Smooth muscle cell (in vitro differentiated cells): ENCODE results near the gene CCDC88C. TPM values are rescaled to one million over a fixed set of nuclear protein-coding genes. Genes with fewer than 3 reads are reported as not detected.

Source experiments
- DNase-seq: peaks from one replicate; lab custom pipeline; 2025; ENCODE audit not compliant: unreplicated experiment; lab: John Stamatoyannopoulos, UW
- H2AFZ ChIP-seq: fragments of 200-600 bp; sonication (generic); 2 replicates; pipeline ENCODE4 v1.6.0; 2016; ENCODE audit warnings: antibody characterized with exemption, low read depth, mild to moderate bottlenecking
- H3F3A ChIP-seq: fragments of 200-600 bp; sonication (generic); 2 replicates; pipeline ENCODE4 v1.6.0; 2017; ENCODE audit warnings: antibody characterized with exemption, low read depth
- H3K27ac ChIP-seq: fragments of 200-600 bp; sonication (generic); 2 replicates; pipeline ENCODE4 v1.5.1; 2016; ENCODE audit warnings: low read depth, mild to moderate bottlenecking
- H3K27me3 ChIP-seq: fragments of 200-600 bp; sonication (generic); 2 replicates; pipeline ENCODE4 v1.6.1; 2016; ENCODE audit warnings: low read depth, mild to moderate bottlenecking
- H3K36me3 ChIP-seq: fragments of 200-600 bp; sonication (generic); 2 replicates; pipeline ENCODE4 v1.5.1; 2016; ENCODE audit warnings: low read depth
- H3K4me1 ChIP-seq: fragments of 200-600 bp; sonication (generic); 2 replicates; pipeline ENCODE4 v1.5.1; 2016; ENCODE audit warnings: low read depth
- H3K4me2 ChIP-seq: fragments of 200-600 bp; sonication (generic); 2 replicates; pipeline ENCODE4 v1.6.0; 2016; ENCODE audit warnings: mild to moderate bottlenecking
- H3K4me3 ChIP-seq: fragments of 200-600 bp; sonication (generic); 2 replicates; pipeline ENCODE4 v1.5.1; 2016; ENCODE audit warnings: mild to moderate bottlenecking
- H3K79me2 ChIP-seq: fragments of 200-600 bp; sonication (generic); 2 replicates; pipeline ENCODE4 v1.6.0; 2016; ENCODE audit warnings: low read depth, mild to moderate bottlenecking
- H3K9ac ChIP-seq: fragments of 200-600 bp; sonication (generic); 2 replicates; pipeline ENCODE4 v1.6.0; 2016; ENCODE audit warnings: low read depth
- H3K9me3 ChIP-seq: fragments of 200-600 bp; sonication (generic); replicated peaks from 2 replicates; pipeline ENCODE4 v1.5.1; 2016; ENCODE audit warnings: low read depth
- H4K20me1 ChIP-seq: fragments of 200-600 bp; sonication (generic); 2 replicates; pipeline ENCODE4 v1.6.0; 2016; ENCODE audit warnings: low read depth
- WGBS: methylation state at CpG from one replicate; pipeline ENCODE4 v1.1.7; 2016; ENCODE audit warnings: low lambda C conversion rate; 5-methylcytosine and 5-hydroxymethylcytosine counted together
- polyA plus RNA-seq: library from polyadenylated mRNA; unstranded; fragments of >200 nt; fragmentation: Nextera tagmentation; extraction: Ambion mirVana; gene quantifications from 2 replicates; pipeline ENCODE4 v1.2.1, GENCODE V29; 2016
- total RNA-seq: library from RNA; depleted of rRNA; stranded (reverse); fragments of >200 nt; gene quantifications from 2 replicates; pipeline ENCODE4 v1.2.3, GENCODE V29; 2014
- TF ChIP-seq, protein P1 (sequence below): fragments of 200-600 bp; sonication (generic); IDR thresholded peaks from 2 replicates; pipeline ENCODE4 v1.5.1; 2017; ENCODE audit warnings: borderline replicate concordance, mild to moderate bottlenecking, antibody characterized with exemption; ENCODE audit not compliant: insufficient read depth, poor library complexity, severe bottlenecking

The CCDC88C gene
- total and polyA plus RNA-seq, 2 experiments from 2014 or later: 1.1 TPM; not detected in 1

DNA sequence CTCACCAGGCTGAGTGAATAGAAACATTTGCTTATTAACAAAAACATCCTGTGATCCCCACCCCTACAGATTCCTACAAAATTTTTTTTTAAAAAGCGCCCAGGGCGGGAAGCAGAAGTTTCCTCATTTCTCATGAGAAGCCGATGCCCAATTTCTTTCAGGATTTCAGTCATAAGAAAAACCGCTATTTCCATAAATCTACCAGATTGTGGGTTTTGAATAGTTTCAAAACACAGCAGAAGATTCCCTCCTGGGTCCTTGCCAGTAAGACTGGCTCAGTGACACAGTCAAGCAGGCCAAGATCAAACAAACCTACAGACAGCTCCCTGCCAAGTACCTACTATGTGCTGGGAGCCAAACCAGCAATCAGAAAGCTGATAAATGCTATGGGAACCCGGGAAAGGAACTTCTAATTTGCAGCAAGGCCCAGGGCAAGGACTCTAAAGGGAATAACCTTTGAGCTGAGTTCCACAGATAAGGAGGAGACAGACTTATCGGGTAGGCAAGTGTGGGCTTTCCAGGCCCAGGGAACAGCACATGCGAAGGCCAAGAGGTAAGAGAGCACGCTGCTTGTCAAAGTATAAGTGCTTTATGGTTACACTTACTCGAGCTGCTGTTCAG is 68.7 kb downstream of the CCDC88C start:
- WGBS: 77% methylated on average over 9 of the region's 9 CpGs
- no peaks in the 10 kb centered on the region for H3K79me2 ChIP-seq
- no peak overlapping the region for H3K4me3 ChIP-seq
- H3K4me1 ChIP-seq: peaks cover 27% of the 10 kb centered on the region
- no peak overlapping the region for H3K4me2 ChIP-seq
- no peaks in the 10 kb centered on the region for H4K20me1 ChIP-seq
- no peak for DNase-seq
- no peaks in the 10 kb centered on the region for H3K9me3 ChIP-seq
- H3F3A ChIP-seq: no peaks in the 10 kb centered on the region
- H3K36me3 ChIP-seq: no peaks in the 10 kb centered on the region
- no peak overlapping the region for H3K27ac ChIP-seq
- H3K27me3 ChIP-seq: peaks cover 38% of the 10 kb centered on the region
- no peak overlapping the region for H2AFZ ChIP-seq
- H3K9ac ChIP-seq: no peak overlapping the region
- TF ChIP-seq, protein P1, sequence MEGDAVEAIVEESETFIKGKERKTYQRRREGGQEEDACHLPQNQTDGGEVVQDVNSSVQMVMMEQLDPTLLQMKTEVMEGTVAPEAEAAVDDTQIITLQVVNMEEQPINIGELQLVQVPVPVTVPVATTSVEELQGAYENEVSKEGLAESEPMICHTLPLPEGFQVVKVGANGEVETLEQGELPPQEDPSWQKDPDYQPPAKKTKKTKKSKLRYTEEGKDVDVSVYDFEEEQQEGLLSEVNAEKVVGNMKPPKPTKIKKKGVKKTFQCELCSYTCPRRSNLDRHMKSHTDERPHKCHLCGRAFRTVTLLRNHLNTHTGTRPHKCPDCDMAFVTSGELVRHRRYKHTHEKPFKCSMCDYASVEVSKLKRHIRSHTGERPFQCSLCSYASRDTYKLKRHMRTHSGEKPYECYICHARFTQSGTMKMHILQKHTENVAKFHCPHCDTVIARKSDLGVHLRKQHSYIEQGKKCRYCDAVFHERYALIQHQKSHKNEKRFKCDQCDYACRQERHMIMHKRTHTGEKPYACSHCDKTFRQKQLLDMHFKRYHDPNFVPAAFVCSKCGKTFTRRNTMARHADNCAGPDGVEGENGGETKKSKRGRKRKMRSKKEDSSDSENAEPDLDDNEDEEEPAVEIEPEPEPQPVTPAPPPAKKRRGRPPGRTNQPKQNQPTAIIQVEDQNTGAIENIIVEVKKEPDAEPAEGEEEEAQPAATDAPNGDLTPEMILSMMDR: no peak

DNA sequence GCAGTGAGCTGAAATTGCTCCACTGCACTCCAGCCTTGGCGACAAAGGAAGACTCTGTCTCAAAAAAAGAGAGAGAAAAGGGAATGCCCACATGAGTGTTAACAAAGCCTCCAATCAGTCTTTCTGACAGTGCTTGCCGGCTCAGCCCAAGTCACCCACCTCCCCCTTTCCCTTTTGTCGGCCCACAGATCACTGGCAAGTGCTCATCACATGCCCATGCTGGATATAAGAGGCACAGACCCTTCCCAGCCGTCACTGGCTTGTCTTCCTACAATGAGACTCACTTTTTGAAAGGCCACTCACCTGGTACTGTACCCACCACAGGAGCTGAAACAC is 70.8 kb downstream of the CCDC88C start:
- no peaks in the 10 kb centered on the region for H3K9me3 ChIP-seq
- no peak for DNase-seq
- H3K4me1 ChIP-seq: peaks cover 11% of the 10 kb centered on the region
- no peak overlapping the region for H3K4me2 ChIP-seq
- H2AFZ ChIP-seq: no peak overlapping the region
- H3F3A ChIP-seq: no peaks in the 10 kb centered on the region
- H3K79me2 ChIP-seq: no peaks in the 10 kb centered on the region
- no peaks in the 10 kb centered on the region for H3K36me3 ChIP-seq
- TF ChIP-seq, protein P1: no peak
- no peak overlapping the region for H3K4me3 ChIP-seq
- no peak overlapping the region for H3K27ac ChIP-seq
- peaks cover 19% of the 10 kb centered on the region for H3K27me3 ChIP-seq
- WGBS: 87% methylated on average over 4 of the region's 4 CpGs
- no peaks in the 10 kb centered on the region for H4K20me1 ChIP-seq
- no peak overlapping the region for H3K9ac ChIP-seq

DNA sequence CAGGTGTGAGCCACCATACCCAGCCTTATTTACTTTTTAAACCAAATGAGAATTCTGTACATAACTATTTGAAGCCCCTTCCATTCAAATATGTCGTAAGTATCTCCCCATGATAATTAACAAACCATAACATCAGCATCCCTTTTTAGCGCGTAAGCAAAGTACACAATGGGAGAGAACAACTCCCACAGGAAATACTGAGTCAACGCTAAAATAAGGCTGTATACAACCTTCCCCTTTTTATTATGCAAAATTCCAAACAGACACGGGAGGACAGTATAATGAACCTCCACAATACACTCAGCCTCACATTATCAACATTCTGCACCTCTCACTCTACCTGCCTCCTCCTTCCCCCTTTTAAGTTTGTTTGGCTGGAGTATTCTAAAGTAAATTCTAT is 73.5 kb downstream of the CCDC88C start:
- Histone ChIP-seq H3K4me2 (no peak overlapping the region), H2AFZ (no peak overlapping the region), H4K20me1 (no peaks in the 10 kb centered on the region), H3K9me3 (no peaks in the 10 kb centered on the region), H3K4me1 (peaks cover 11% of the 10 kb centered on the region), H3K27me3 (peaks cover 10% of the 10 kb centered on the region), H3K79me2 (no peaks in the 10 kb centered on the region), H3K4me3 (no peak overlapping the region), H3F3A (no peaks in the 10 kb centered on the region), H3K27ac (no peak overlapping the region), H3K9ac (no peak overlapping the region), H3K36me3 (no peaks in the 10 kb centered on the region)
- DNase-seq: no peak
- TF ChIP-seq, protein P1: no peak
- 70% methylated on average over 5 of the region's 5 CpGs for WGBS

DNA sequence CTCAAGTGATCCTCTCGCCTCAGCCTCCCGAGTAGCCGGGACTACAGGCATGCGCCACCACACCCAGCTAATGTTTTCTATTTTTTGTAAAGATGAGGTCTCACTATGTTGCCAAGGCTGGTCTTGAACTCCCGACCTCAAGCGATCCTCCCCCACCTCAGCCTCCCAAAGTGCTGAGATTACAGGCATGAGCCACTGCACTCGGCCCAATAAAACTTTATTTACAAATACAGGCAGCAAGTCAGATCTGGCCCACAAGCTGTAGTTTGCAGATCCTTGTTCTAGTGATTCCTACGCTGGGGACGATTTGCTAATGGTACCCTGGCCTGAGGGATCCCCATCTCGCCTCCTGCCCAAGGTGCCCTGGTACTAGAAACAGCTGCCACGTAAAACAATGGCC is 74.6 kb downstream of the CCDC88C start:
- Histone ChIP-seq H3K4me1 (peaks cover 5% of the 10 kb centered on the region), H3K27ac (no peak overlapping the region), H3K27me3 (peaks cover 10% of the 10 kb centered on the region), H3K4me2 (no peak overlapping the region), H2AFZ (no peak overlapping the region), H3K36me3 (no peaks in the 10 kb centered on the region), H3F3A (no peaks in the 10 kb centered on the region), H4K20me1 (no peaks in the 10 kb centered on the region), H3K79me2 (no peaks in the 10 kb centered on the region), H3K4me3 (no peak overlapping the region), H3K9me3 (no peaks in the 10 kb centered on the region), H3K9ac (no peak overlapping the region)
- WGBS: 95% methylated on average over 11 of the region's 11 CpGs
- TF ChIP-seq, protein P1: no peak
- DNase-seq: no peak
